Erythroblast (primary cell): Measurements from ENCODE around the gene ERGIC2.

Source experiments
- DNase-seq, 2 experiments: peaks; one replicate each; lab custom pipeline; 2025; lab: John Stamatoyannopoulos, UW
- GATA1 ChIP-seq: IDR thresholded peaks from 2 replicates; pipeline ENCODE4 v1.6.1; 2011; ENCODE audit warnings: low read depth, mild to moderate bottlenecking, control low read depth, low read length, moderate library complexity
- POLR2A ChIP-seq: IDR thresholded peaks from 2 replicates; pipeline ENCODE4 v1.6.1; 2011; ENCODE audit warnings: mild to moderate bottlenecking, low read length

Gene ERGIC2

DNA sequence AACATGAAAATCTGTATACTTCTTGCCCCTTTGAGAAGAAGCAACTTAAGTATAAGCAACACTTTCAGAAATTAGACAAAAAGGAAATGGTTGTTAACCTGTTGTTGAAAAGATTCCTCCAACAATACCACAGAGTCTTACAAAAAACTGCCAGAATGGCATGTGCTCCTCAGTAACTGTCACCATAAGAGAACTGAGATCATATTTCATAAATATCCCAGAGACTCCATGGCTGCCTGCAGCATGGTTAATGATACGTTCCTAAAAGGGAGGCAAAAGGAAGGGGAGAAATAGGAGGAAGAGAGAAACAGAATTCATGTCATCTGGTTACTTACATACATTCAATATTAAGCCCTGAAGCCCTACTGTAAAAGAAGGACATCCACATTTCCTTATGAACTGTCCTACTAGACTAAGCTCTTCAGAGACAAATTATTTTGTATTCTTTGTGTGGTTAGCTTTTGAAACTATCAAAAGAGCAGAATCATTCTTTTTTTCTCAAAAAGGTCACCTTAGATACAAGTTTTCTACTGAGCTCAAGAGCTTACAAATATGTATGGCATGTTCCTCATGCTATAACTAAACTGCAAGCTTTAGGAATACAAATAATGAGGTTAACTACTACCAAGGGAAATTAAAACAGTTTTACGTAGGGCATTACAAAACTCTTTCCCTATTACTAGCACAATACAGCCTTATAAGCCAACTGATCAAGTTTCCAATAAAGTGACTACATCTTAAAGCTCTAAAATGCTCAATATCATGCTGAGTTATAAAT lies 37.8 kb downstream of the ERGIC2 start:
- DNase-seq, result no peak
- TF ChIP-seq GATA1 (no peak), POLR2A (no peak)

DNA sequence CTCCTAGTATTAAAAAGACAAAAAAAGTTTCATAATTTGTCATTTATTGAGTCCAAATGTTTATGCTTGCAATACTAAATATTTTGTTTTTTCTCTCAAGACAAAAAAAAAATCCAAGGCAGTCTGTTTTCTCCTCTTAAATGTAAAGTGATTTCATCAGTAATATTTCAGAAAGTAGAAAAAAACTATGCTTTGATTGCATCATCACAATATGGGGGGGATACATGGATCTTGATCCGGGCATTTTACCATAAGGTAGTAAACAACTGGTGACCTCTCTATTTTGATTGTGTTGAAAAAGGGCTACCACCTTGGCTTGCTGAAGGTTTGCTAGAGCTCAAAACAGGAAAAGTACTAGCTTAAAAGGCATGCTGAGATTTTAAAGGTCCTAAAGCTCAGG lies 43.6 kb downstream of the ERGIC2 start:
- no peak for TF ChIP-seq GATA1
- no peak for TF ChIP-seq POLR2A
- DNase-seq, result no peak

DNA sequence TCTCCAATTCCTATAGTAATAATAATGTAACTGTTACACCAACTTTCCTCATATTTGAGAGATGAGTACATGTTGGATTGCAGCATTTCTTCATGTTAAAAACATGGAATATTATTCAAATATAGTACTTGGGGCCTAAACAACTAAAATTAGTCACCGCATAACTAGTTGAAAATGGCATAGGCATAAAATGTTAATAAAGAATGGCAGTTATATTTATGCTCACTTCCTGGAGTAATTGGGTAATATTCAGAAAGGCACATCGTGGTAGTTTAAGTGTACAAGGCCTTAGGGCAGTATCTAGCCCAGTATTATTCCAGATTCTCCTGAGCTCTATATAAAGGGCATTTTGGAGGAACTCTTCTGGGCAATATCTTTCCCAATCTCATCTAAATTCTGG lies 46.0 kb downstream of the ERGIC2 start:
- DNase-seq, result no peak
- TF ChIP-seq POLR2A (no peak), GATA1 (no peak)

DNA sequence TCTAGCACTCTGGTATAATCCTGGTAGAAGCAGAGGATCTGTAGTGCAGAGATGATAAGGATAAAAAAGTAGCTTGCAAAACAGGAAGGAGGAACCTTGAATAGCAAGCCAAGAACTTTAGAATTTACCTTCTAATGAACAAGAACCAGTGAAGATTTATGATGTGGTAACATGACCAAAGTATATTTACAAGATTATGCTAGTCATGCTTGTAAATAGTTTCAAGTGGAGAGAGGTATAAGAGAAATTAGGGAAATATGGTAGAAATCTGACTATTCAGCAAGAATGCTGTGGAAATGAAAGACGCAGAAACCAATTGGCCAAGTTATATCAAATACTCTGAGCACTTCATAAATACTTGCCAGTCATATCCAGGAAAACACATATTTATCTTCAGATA lies 47.8 kb downstream of the ERGIC2 start:
- DNase-seq, result no peak
- TF ChIP-seq GATA1, result no peak
- no peak for TF ChIP-seq POLR2A

GRCh38 chr12:29329411-29329810 lies 51.6 kb downstream of the ERGIC2 start:
- DNase-seq, result no peak
- TF ChIP-seq GATA1 (no peak), POLR2A (no peak)

DNA sequence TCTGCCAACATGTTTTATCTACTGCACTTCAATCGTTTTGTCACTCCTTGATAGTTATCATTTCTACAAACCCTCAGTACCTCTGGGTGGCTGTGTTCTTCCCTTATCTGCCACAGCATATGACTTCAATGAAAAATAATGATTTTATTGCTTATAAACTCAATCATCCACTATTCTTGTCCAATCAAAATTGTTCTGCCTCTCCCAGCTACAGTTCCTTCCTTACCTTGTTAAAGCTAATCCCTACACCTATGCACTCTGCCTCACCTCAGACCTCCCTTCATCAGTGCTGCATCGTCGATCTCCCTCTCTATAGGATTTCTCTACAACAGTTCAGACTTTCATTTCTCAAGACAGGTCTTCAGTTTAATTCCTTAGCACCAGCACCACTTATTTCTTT lies 58.8 kb downstream of the ERGIC2 start:
- TF ChIP-seq GATA1 (no peak), POLR2A (no peak)
- no peak for DNase-seq

GRCh38 chr12:29320295-29321085 lies 60.5 kb downstream of the ERGIC2 start:
- DNase-seq, result no peak
- TF ChIP-seq GATA1 (no peak), POLR2A (no peak)

DNA sequence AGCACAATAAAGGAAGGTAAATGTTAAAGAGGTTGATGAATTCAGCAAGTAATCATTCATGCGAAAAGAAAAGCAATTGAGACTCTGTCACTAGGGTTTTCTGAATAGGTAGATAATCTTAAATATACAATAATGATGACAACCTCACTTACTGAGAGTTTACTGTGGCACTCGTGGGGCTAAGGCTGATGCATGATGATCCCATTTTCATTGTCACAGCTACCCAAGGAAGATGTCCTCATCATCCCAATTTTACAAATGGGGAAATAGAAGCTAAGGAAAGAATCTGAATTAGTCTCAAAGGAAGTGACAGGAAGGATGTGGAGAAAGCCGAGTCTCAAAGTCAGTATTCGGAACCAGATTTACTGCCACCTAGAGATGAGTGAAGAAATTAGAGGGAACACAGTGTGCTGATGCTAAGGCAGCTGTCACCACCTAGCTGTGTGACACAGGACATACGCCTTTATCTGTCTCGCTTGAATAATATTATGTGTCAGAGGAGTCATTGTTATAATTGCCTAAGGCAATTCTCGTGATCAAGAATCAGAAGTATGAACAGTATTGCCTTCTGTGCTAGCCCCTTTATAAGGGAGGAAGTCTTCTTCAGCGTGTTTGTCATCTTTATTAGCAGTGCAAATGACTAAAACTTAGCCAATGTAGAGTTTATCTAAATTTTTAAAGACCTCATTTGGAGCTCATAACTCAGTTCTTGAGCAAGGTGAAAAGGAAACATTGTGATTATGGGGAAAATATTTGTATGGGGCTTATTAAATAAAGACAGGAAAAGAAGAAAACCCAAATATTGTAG lies 63.2 kb downstream of the ERGIC2 start:
- DNase-seq, result peak; percentile 69 to 70

GRCh38 chr12:29316752-29317151 lies 64.2 kb downstream of the ERGIC2 start:
- TF ChIP-seq GATA1 (no peak), POLR2A (no peak)
- no peak for DNase-seq

More for the DNA sequence above, 63.2 kb downstream of the ERGIC2 start:
- no peak for TF ChIP-seq POLR2A
- no peak for TF ChIP-seq GATA1

DNA sequence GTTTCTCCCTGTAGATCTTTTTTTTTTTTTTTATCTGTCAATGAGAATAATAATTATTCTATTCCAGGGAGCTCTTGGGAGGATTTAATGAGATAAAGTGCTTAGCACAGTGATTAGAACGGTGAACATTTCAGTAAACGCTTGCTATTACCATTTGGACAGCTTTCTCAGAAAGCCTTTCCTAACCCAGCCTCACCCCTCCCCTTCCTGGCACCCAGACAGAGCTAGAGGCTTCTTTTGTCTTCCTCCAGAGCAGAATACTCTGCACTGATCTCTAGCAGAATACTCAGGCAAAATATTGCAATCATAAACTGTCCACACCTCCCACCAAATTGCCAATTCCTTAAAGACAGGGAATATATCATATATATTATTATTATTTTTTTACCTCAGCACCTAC lies 66.6 kb downstream of the ERGIC2 start:
- TF ChIP-seq GATA1 (no peak), POLR2A (no peak)
- no peak for DNase-seq

- no peak for TF ChIP-seq POLR2A
- TF ChIP-seq GATA1, result no peak
- DNase-seq, result no peak
Measured at GRCh38 chr12:29310899-29311298, 70.1 kb downstream of the ERGIC2 start.

- DNase-seq, result peak in 1 of 2 experiments; percentile 20
- no peak for TF ChIP-seq GATA1
- no peak for TF ChIP-seq POLR2A
Measured at GRCh38 chr12:29309320-29309902, 71.6 kb downstream of the ERGIC2 start.

DNA sequence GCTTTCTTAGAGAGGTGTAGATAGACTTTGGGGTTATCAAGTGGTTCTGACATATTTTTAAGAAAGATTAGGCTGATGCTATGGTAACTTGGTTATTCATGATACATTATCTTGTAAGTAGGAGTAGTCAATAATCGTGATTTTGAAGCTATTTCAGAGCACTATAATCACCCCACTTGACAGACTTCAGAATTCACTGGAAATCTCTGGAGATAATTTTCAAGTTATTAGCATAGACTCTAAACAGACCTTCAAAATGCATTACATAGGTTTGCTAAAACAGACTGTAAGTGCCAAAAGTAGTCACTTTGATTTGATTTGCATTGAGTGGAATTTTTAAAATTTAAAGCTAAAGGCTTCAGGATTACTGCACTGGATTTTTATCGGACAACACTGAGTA lies 74.3 kb downstream of the ERGIC2 start:
- TF ChIP-seq GATA1 (no peak), POLR2A (no peak)
- DNase-seq, result no peak
